GM12875 (cell line): Measurements from ENCODE around the gene PI16.

Experiments used
- H3K4me3 ChIP-seq: one replicate; pipeline ENCODE4 v1.5.1; 2011; ENCODE audit warnings: low read depth, low read length, control low read depth
- TF ChIP-seq, protein P1 (sequence below): IDR thresholded peaks from 2 replicates; pipeline ENCODE4 v1.5.1; 2011; ENCODE audit warnings: low read depth, mild to moderate bottlenecking, control low read depth, inconsistent platforms, low read length, moderate library complexity, borderline replicate concordance; ENCODE audit not compliant: insufficient read depth

The PI16 gene, protein sequence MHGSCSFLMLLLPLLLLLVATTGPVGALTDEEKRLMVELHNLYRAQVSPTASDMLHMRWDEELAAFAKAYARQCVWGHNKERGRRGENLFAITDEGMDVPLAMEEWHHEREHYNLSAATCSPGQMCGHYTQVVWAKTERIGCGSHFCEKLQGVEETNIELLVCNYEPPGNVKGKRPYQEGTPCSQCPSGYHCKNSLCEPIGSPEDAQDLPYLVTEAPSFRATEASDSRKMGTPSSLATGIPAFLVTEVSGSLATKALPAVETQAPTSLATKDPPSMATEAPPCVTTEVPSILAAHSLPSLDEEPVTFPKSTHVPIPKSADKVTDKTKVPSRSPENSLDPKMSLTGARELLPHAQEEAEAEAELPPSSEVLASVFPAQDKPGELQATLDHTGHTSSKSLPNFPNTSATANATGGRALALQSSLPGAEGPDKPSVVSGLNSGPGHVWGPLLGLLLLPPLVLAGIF

GRCh38 chr6:36954262-36954931, at the start of gene PI16:
Gene PI16 (plus strand): TSS chr6:36954738. CDS start chr6:36954761, 23 bp downstream.
- no peak within 1 kb of the TSS for H3K4me3 ChIP-seq
- TF ChIP-seq, protein P1, sequence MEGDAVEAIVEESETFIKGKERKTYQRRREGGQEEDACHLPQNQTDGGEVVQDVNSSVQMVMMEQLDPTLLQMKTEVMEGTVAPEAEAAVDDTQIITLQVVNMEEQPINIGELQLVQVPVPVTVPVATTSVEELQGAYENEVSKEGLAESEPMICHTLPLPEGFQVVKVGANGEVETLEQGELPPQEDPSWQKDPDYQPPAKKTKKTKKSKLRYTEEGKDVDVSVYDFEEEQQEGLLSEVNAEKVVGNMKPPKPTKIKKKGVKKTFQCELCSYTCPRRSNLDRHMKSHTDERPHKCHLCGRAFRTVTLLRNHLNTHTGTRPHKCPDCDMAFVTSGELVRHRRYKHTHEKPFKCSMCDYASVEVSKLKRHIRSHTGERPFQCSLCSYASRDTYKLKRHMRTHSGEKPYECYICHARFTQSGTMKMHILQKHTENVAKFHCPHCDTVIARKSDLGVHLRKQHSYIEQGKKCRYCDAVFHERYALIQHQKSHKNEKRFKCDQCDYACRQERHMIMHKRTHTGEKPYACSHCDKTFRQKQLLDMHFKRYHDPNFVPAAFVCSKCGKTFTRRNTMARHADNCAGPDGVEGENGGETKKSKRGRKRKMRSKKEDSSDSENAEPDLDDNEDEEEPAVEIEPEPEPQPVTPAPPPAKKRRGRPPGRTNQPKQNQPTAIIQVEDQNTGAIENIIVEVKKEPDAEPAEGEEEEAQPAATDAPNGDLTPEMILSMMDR = no peak

DNA sequence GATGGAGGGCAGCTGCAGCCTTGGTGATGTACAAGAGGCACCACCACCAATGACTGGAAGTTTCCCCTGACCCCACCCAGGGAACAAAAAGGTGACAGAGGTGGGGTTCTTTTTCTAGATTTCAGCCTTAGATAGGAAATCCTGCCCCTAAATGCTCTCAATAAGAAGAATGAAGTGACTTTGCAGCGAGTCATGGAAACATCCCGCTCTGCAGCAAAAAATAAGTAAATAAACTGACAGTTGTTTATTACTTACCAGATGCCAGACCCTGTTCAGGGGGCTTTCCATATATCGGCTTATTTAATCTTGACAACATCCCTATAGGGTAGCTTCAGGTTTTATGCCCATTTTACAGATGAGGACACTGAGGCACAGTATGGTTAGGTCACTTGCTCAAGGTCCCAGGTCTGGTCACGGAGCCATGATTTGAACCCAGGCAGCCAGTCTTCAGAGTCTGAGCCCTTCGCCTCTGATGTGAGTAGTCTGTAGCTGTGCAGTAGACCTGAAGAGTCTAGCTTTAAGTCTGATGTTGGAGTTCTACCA, 49.6 kb upstream of the PI16 start:
- no peak overlapping the region for H3K4me3 ChIP-seq
- TF ChIP-seq, protein P1 = no peak

DNA sequence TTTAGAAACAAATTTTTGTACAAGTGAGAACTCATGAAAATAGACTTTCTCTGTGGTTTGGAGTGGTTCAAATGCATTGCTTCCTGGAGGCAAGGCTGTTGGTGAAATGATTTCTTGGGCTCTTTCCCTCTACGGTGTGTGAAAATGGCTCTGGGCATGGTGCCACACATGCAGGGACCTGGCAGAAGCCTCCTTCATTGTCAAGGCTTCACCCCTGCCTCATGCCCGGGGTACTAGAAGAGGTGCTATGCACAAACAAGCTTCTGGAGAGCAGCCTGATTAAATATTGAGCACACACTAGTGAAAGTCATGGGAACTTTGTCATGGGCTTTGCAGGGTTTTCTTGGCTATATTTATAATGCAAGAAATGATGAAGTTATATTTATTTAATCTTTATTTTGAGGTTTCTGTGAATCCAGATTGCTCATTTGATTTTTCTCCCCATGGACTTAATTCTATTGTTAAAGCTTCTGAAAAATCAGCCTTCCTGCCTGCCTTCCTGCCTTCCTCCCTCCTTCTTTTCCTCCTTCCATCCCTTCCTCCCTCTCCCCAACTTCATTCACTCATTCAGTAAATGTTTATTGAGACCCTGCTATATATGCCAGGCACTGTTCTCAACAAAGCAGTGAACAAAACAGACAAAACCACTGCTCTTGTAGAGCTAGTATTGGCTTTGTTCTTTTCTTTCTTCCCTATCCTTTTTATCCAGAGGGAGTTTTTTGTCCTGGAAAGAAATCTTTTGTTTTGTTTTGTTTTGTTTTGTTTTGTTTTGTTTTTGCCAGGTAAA, 47.8 kb upstream of the PI16 start:
- no peak overlapping the region for H3K4me3 ChIP-seq
- TF ChIP-seq, protein P1 = no peak

GRCh38 chr6:36907781-36908180, 46.8 kb upstream of the PI16 start:
- no peak overlapping the region for H3K4me3 ChIP-seq
- TF ChIP-seq, protein P1 = no peak

DNA sequence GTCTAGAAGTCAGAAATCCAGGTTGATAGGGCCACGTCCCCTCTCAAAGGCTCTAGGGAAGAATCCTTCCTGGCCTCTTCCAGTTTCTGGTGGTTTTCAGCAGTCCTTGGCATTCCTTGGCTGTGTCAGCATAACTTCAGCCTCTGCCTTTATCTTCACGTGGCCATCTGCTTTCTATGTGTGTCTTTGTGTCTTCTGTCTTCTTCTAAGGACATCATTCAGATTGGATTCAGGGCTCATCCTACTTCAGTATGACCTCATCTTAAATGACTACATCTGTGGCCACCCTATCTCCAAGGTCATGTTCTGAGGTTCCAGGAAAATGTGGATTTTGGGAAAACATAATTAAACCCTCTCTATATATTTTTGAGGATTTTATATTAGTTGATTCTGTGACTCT, 45.8 kb upstream of the PI16 start:
- TF ChIP-seq, protein P1 = no peak
- H3K4me3 ChIP-seq = no peak overlapping the region

GRCh38 chr6:36912030-36912454, 42.5 kb upstream of the PI16 start:
- TF ChIP-seq, protein P1 = no peak
- no peak overlapping the region for H3K4me3 ChIP-seq
